Endodermal cell (in vitro differentiated cells): Measurements from ENCODE around the gene CPAMD8. TPM values are rescaled to one million over a fixed set of nuclear protein-coding genes. Genes with fewer than 3 reads are reported as not detected.

Source experiments
- DNase-seq: peaks from one replicate; pipeline ENCODE4 v3.0.0-alpha.2; 2017
- H3K27ac ChIP-seq: 2 replicates; pipeline ENCODE4 v1.5.1; 2013; ENCODE audit warnings: mild to moderate bottlenecking, low read depth, low read length, moderate library complexity
- H3K27me3 ChIP-seq: 2 replicates; pipeline ENCODE4 v1.6.1; 2013; ENCODE audit warnings: mild to moderate bottlenecking, low read length, moderate library complexity; ENCODE audit not compliant: insufficient read depth, control insufficient read depth, poor library complexity, severe bottlenecking
- H3K36me3 ChIP-seq: 2 replicates; pipeline ENCODE4 v1.7.0; 2013; ENCODE audit warnings: mild to moderate bottlenecking, low read length, moderate library complexity; ENCODE audit not compliant: control insufficient read depth, insufficient read depth
- H3K4me1 ChIP-seq: one replicate; pipeline ENCODE4 v1.7.0; 2013; ENCODE audit warnings: low read length; ENCODE audit not compliant: control insufficient read depth, insufficient read depth
- H3K4me3 ChIP-seq: 2 replicates; pipeline ENCODE4 v1.5.1; 2013; ENCODE audit warnings: mild to moderate bottlenecking, low read length, moderate library complexity
- H3K9ac ChIP-seq: 2 replicates; pipeline ENCODE4 v1.6.1; 2013; ENCODE audit warnings: mild to moderate bottlenecking, low read length, moderate library complexity; ENCODE audit not compliant: poor library complexity, severe bottlenecking; ENCODE audit errors: extremely low read depth
- H3K9me3 ChIP-seq: 2 replicates; pipeline ENCODE4 v1.6.1; 2013; ENCODE audit warnings: mild to moderate bottlenecking, low read length, moderate library complexity; ENCODE audit not compliant: control insufficient read depth
- H3K27ac Mint-ChIP-seq: 2 replicates; pipeline ENCODE4 v1.8.0; 2020; ENCODE audit warnings: mixed read lengths
- H3K27me3 Mint-ChIP-seq: 2 replicates; pipeline ENCODE4 v1.8.0; 2021; ENCODE audit warnings: mild to moderate bottlenecking, mixed read lengths; ENCODE audit not compliant: insufficient read depth
- H3K36me3 Mint-ChIP-seq: 2 replicates; pipeline ENCODE4 v1.8.0; 2020; ENCODE audit warnings: low read depth, mixed read lengths
- H3K4me1 Mint-ChIP-seq: 2 replicates; pipeline ENCODE4 v1.8.0; 2020; ENCODE audit warnings: mixed read lengths
- H3K4me3 Mint-ChIP-seq: 2 replicates; pipeline ENCODE4 v1.8.0; 2020; ENCODE audit warnings: mild to moderate bottlenecking, moderate library complexity, mixed read lengths
- H3K9me3 Mint-ChIP-seq: 2 replicates; pipeline ENCODE4 v1.8.0; 2020; ENCODE audit warnings: mild to moderate bottlenecking, mixed read lengths
- CTCF ChIP-seq: fragments of 200-600 bp; sonication (generic); conservative IDR thresholded peaks from 2 replicates; pipeline ENCODE4 v1.5.0; 2021; ENCODE audit warnings: antibody characterized with exemption, mild to moderate bottlenecking
- WGBS, 2 experiments: methylation state at CpG; one replicate each; pipeline versions ENCODE4 v1.1.5 to v1.1.7; 2013; ENCODE audit warnings: missing lambda C conversion rate in 2 of 2, mixed read lengths in 1 of 2; ENCODE audit not compliant: insufficient coverage in 1 of 2, insufficient read length in 1 of 2; 5-methylcytosine and 5-hydroxymethylcytosine counted together
- total RNA-seq, 2 donors: library from RNA; stranded (reverse); fragmentation: NEBNext Ultra II Directional in 1 of 2; extraction: Animal tissue kit (Norgen Biotek cat#: 25700) in 1 of 2; gene quantifications; 2 replicates in 1 of 2; 3 replicates in 1 of 2; pipeline ENCODE4 v1.2.1, GENCODE V29; 2021

Gene CPAMD8
- total RNA-seq, 2 donors from 2014 or later = 19.7 to 22.9 TPM

GRCh38 chr19:16867211-16867610 is 159.4 kb downstream of the CPAMD8 start:
- no peak overlapping the region for H3K9ac ChIP-seq
- H3K4me1 ChIP-seq = no peaks in the 10 kb centered on the region
- no peak overlapping the region for H3K27ac ChIP-seq
- no peaks in the 10 kb centered on the region for H3K9me3 ChIP-seq
- no peak for DNase-seq
- 93 to 100% methylated on average over 5 to 10 of the region's 10 CpGs for WGBS, 2 experiments
- no peak overlapping the region for H3K4me3 Mint-ChIP-seq
- TF ChIP-seq CTCF = no peak
- no peak overlapping the region for H3K4me3 ChIP-seq
- no peaks in the 10 kb centered on the region for H3K27me3 Mint-ChIP-seq
- no peak overlapping the region for H3K27ac Mint-ChIP-seq
- H3K4me1 Mint-ChIP-seq = no peaks in the 10 kb centered on the region
- H3K36me3 ChIP-seq = peaks cover 56% of the 10 kb centered on the region
- peaks cover 69% of the 10 kb centered on the region for H3K36me3 Mint-ChIP-seq
- no peaks in the 10 kb centered on the region for H3K27me3 ChIP-seq
- H3K9me3 Mint-ChIP-seq = no peaks in the 10 kb centered on the region

GRCh38 chr19:16862826-16863415 is 163.7 kb downstream of the CPAMD8 start:
- 90 to 92% methylated on average over 9 to 10 of the region's 10 CpGs for WGBS, 2 experiments

GRCh38 chr19:16861834-16862233 is 164.8 kb downstream of the CPAMD8 start:
- no peaks in the 10 kb centered on the region for H3K27me3 Mint-ChIP-seq
- peaks cover 62% of the 10 kb centered on the region for H3K36me3 Mint-ChIP-seq
- no peak for DNase-seq
- Histone ChIP-seq H3K9me3 (no peaks in the 10 kb centered on the region), H3K36me3 (peaks cover 43% of the 10 kb centered on the region), H3K27me3 (no peaks in the 10 kb centered on the region), H3K27ac (no peak overlapping the region), H3K4me3 (no peak overlapping the region), H3K9ac (no peak overlapping the region), H3K4me1 (no peaks in the 10 kb centered on the region)
- no peaks in the 10 kb centered on the region for H3K9me3 Mint-ChIP-seq
- no peaks in the 10 kb centered on the region for H3K4me1 Mint-ChIP-seq
- TF ChIP-seq CTCF = no peak
- WGBS, 2 experiments = 94 to 95% methylated on average over 4 to 5 of the region's 5 CpGs
- no peak overlapping the region for H3K27ac Mint-ChIP-seq
- H3K4me3 Mint-ChIP-seq = no peak overlapping the region

More at GRCh38 chr19:16862826-16863415, 163.7 kb downstream of the CPAMD8 start:
- no peak overlapping the region for H3K27ac ChIP-seq
- H3K36me3 Mint-ChIP-seq = peaks cover 65% of the 10 kb centered on the region
- H3K9me3 Mint-ChIP-seq = no peaks in the 10 kb centered on the region
- no peaks in the 10 kb centered on the region for H3K4me1 ChIP-seq
- DNase-seq = no peak
- no peaks in the 10 kb centered on the region for H3K27me3 Mint-ChIP-seq
- no peak for TF ChIP-seq CTCF
- no peak overlapping the region for H3K27ac Mint-ChIP-seq
- H3K4me3 ChIP-seq = no peak overlapping the region
- H3K27me3 ChIP-seq = no peaks in the 10 kb centered on the region
- peaks cover 47% of the 10 kb centered on the region for H3K36me3 ChIP-seq
- no peak overlapping the region for H3K9ac ChIP-seq
- H3K9me3 ChIP-seq = no peaks in the 10 kb centered on the region
- no peak overlapping the region for H3K4me3 Mint-ChIP-seq
- no peaks in the 10 kb centered on the region for H3K4me1 Mint-ChIP-seq
